Measurements from ENCODE around the gene NUTM1.
A peak's percentile ranks its signal among the peaks of the same experiment; 100 is the strongest.

Gene NUTM1

GRCh38 chr15:34358367-34358766, 15.3 kb downstream of the NUTM1 start:
- H3K9ac ChIP-seq (ENCODE audit: low read length): no peak overlapping the region
- H3K27me3 ChIP-seq (ENCODE audit: control insufficient read depth in 1 of 2, insufficient read depth in 2 of 2, low read length in 2 of 2): no peaks in the 10 kb centered on the region
- H3K4me3 ChIP-seq (ENCODE audit: low read depth in 1 of 2, low read length in 2 of 2): no peak overlapping the region
- no peaks in the 10 kb centered on the region for H3K4me1 ChIP-seq (ENCODE audit: insufficient read depth, low read length)
- peaks cover 22% of the 10 kb centered on the region for H3K36me3 ChIP-seq (ENCODE audit: insufficient read depth, low read length)
- no peak overlapping the region for H3K27ac ChIP-seq (ENCODE audit: low read depth, low read length)
- H3K9me3 ChIP-seq (ENCODE audit: low read length): no peaks in the 10 kb centered on the region

GRCh38 chr15:34358948-34359347, 15.8 kb downstream of the NUTM1 start:
- no peaks in the 10 kb centered on the region for H3K9me3 ChIP-seq (ENCODE audit: low read length)
- peaks cover 22% of the 10 kb centered on the region for H3K36me3 ChIP-seq (ENCODE audit: insufficient read depth, low read length)

DNA sequence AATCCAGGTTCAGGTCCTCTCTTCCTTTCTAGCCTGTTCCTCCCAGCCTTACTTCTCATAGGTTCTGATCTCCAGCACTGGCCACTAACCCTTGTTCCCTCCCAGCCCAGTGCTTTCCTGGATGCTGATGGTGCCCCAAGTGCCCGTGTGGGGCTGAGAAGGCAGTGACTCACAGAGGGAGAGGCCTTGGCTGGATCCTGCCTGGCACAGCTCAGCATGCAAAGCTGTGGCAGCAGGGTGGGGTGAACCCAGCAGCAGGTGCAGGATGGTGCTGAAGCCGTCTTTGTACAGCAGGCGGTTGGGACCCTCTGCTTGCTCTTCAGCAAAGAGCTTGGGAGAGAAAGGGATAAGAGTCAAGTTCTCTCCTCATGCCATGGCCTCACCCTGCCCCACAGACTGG, 16.3 kb downstream of the NUTM1 start:
- Histone ChIP-seq H3K27ac (ENCODE audit: low read depth, low read length) (no peak overlapping the region), H3K9me3 (ENCODE audit: low read length) (no peaks in the 10 kb centered on the region), H3K36me3 (ENCODE audit: insufficient read depth, low read length) (peaks cover 22% of the 10 kb centered on the region), H3K4me1 (ENCODE audit: insufficient read depth, low read length) (no peaks in the 10 kb centered on the region), H3K27me3 (ENCODE audit: control insufficient read depth in 1 of 2, insufficient read depth in 2 of 2, low read length in 2 of 2) (no peaks in the 10 kb centered on the region), H3K4me3 (ENCODE audit: low read depth in 1 of 2, low read length in 2 of 2) (no peak overlapping the region), H3K9ac (ENCODE audit: low read length) (no peak overlapping the region)

More at GRCh38 chr15:34358948-34359347, 15.8 kb downstream of the NUTM1 start:
- H3K27ac ChIP-seq (ENCODE audit: low read depth, low read length): no peak overlapping the region
- no peaks in the 10 kb centered on the region for H3K4me1 ChIP-seq (ENCODE audit: insufficient read depth, low read length)
- no peak overlapping the region for H3K4me3 ChIP-seq (ENCODE audit: low read depth in 1 of 2, low read length in 2 of 2)
- H3K9ac ChIP-seq (ENCODE audit: low read length): no peak overlapping the region
- H3K27me3 ChIP-seq (ENCODE audit: control insufficient read depth in 1 of 2, insufficient read depth in 2 of 2, low read length in 2 of 2): no peaks in the 10 kb centered on the region

DNA sequence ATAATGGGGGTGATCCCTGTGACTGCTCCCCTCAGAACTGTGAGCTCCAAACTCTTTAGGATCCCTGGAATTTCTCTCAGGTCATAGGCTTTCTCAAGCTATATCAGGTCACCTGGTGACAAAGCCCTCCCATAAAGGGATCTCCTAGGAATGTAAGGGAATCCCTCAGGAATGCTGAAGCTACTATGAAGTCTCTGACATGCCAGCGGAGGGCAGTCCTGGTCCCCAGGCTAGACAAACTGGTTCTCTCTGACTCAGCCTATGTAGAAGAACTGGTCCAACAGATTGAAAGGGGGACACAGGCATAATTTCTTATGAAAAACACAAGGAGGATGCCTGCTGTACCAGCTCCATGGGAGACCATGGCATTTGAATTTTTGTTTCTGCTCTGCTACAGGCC, 17.2 kb downstream of the NUTM1 start:
- peaks cover 22% of the 10 kb centered on the region for H3K36me3 ChIP-seq (ENCODE audit: insufficient read depth, low read length)
- H3K27me3 ChIP-seq (ENCODE audit: control insufficient read depth in 1 of 2, insufficient read depth in 2 of 2, low read length in 2 of 2): no peaks in the 10 kb centered on the region
- no peak overlapping the region for H3K27ac ChIP-seq (ENCODE audit: low read depth, low read length)

GRCh38 chr15:34361278-34361677, 18.2 kb downstream of the NUTM1 start:
- Histone ChIP-seq H3K27me3 (ENCODE audit: control insufficient read depth in 1 of 2, insufficient read depth in 2 of 2, low read length in 2 of 2) (no peaks in the 10 kb centered on the region), H3K36me3 (ENCODE audit: insufficient read depth, low read length) (peaks cover 22% of the 10 kb centered on the region), H3K9me3 (ENCODE audit: low read length) (no peaks in the 10 kb centered on the region), H3K4me1 (ENCODE audit: insufficient read depth, low read length) (peaks cover 11% of the 10 kb centered on the region), H3K27ac (ENCODE audit: low read depth, low read length) (no peak overlapping the region), H3K4me3 (ENCODE audit: low read depth in 1 of 2, low read length in 2 of 2) (no peak overlapping the region), H3K9ac (ENCODE audit: low read length) (no peak overlapping the region)

More for the DNA sequence above, 17.2 kb downstream of the NUTM1 start:
- Histone ChIP-seq H3K4me1 (ENCODE audit: insufficient read depth, low read length) (peaks cover 1% of the 10 kb centered on the region), H3K9me3 (ENCODE audit: low read length) (no peaks in the 10 kb centered on the region), H3K9ac (ENCODE audit: low read length) (no peak overlapping the region), H3K4me3 (ENCODE audit: low read depth in 1 of 2, low read length in 2 of 2) (no peak overlapping the region)

DNA sequence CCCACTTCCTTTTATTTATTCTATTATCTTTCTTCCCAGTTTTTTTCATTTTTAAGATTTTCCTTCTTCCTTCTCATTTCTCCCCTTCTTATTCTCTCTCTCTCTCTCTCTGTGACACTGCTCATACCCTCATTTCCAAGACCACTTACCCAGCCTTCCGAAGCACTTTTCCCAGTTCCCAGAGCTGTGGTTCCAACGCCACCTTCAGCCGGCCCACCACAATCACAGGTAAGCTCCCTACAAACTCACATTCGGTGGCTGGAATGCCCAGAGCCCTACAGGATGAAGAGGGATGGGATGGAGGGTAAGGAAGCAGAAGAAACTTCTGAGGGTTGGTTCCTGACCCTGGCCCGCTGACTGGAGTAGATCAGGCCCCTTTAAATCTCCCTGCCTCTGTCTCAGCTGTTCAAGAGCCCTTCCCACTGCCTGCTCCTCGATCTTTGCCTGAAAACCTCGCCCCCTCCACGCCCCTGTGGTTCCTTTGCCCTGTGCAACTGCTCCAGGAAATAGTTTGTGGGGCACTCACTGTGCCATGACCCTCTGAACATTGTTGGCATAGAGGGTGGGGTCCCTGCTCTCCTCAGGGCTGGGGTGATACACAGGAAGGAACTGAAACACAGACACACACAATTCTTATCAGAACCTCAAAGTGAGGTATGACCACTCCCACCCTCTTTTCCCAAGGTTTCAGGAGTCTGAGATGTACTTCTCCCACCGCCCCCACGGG, 19.1 kb downstream of the NUTM1 start:
- Histone ChIP-seq H3K4me3 (ENCODE audit: low read depth in 1 of 2, low read length in 2 of 2) (no peak overlapping the region), H3K27me3 (ENCODE audit: control insufficient read depth in 1 of 2, insufficient read depth in 2 of 2, low read length in 2 of 2) (no peaks in the 10 kb centered on the region), H3K9me3 (ENCODE audit: low read length) (no peaks in the 10 kb centered on the region), H3K4me1 (ENCODE audit: insufficient read depth, low read length) (peaks cover 11% of the 10 kb centered on the region), H3K27ac (ENCODE audit: low read depth, low read length) (no peak overlapping the region), H3K36me3 (ENCODE audit: insufficient read depth, low read length) (peaks cover 20% of the 10 kb centered on the region), H3K9ac (ENCODE audit: low read length) (no peak overlapping the region)

DNA sequence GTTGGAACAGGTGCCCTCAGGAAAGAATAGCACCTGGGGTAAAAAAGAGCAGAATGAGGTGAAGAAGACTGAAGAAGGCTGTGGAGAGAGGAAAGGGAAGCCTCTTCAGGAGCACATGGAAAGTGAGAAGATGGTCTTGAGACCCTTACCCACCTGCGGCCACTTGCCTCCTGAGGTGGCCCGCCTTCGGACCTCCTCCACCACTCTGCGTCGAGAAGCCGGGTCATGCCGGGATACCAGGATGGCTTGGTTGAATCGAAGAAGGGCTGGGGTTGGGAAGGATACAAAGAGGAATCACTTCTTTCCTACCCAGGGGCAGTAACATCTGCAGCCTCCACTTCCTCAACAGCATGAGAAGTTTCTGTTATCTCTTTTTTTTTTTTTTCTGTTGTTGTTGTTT, 20.9 kb downstream of the NUTM1 start:
- Histone ChIP-seq H3K27ac (ENCODE audit: low read depth, low read length) (no peak overlapping the region), H3K9ac (ENCODE audit: low read length) (no peak overlapping the region), H3K36me3 (ENCODE audit: insufficient read depth, low read length) (peaks cover 12% of the 10 kb centered on the region), H3K27me3 (ENCODE audit: control insufficient read depth in 1 of 2, insufficient read depth in 2 of 2, low read length in 2 of 2) (no peaks in the 10 kb centered on the region), H3K9me3 (ENCODE audit: low read length) (no peaks in the 10 kb centered on the region), H3K4me3 (ENCODE audit: low read depth in 1 of 2, low read length in 2 of 2) (no peak overlapping the region), H3K4me1 (ENCODE audit: insufficient read depth, low read length) (peaks cover 18% of the 10 kb centered on the region)

DNA sequence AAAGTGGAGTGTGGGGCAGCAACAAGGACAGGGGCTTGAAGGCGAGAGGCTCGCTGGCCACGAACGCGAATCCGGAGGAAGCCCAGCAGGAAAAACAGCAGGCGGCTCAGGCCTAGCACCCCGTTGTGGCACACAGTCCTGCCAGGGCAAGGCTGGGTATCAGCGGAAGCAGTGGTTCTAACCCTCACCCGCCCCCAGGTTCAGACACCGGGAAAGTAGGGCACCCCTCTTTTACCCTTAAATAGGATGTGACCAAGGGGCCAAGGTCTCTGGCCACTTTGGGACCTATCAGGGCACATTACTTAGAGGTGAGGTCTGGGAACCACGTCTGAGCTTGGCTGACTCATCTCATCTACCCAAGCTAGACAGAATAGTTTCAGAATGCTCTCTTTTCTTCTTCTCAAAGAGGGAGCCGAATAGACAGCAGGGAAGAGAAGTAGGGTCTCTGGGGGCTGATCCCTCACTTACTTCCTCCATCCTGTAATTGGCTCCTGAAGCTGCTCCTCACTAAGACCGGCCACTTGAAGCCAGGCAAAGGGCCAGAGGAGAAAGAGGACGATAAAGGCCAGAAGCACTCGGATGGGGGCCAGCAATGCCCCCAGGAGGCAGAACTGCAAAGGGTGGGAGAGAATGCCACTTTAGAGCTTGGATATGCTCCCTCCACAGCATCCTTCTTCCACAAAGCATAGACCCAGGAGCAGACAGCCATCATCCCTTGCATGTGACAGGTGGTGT, 22.1 kb downstream of the NUTM1 start:
- H3K4me3 ChIP-seq (ENCODE audit: low read depth in 1 of 2, low read length in 2 of 2): peak overlapping the region in 1 of 2 donors; percentile 80
- H3K27me3 ChIP-seq (ENCODE audit: control insufficient read depth in 1 of 2, insufficient read depth in 2 of 2, low read length in 2 of 2): no peaks in the 10 kb centered on the region
- no peaks in the 10 kb centered on the region for H3K9me3 ChIP-seq (ENCODE audit: low read length)
- H3K4me1 ChIP-seq (ENCODE audit: insufficient read depth, low read length): peaks cover 18% of the 10 kb centered on the region
- peak overlapping the region; percentile 53 for H3K9ac ChIP-seq (ENCODE audit: low read length)
- H3K27ac ChIP-seq (ENCODE audit: low read depth, low read length): no peak overlapping the region
- H3K36me3 ChIP-seq (ENCODE audit: insufficient read depth, low read length): peaks cover 12% of the 10 kb centered on the region

DNA sequence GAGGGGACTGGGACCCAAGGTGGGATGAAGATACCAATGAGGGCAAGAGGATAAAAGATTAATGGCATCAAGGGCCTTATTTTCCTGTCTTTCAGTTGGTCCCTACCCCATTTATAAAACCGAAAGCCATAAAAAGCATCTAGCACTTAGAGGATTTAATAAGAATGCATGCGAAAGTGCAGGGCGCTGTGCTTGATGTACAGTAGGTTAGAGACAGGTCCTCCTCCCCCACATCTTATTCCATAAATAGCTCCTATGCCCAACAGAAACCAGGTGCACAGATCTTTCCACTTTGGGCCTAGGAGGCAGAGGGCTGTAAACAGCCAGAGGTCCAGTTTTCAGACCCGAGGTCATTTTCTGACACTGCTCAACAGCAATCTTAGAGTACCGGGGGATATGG, 22.7 kb downstream of the NUTM1 start:
- Histone ChIP-seq H3K27me3 (ENCODE audit: control insufficient read depth in 1 of 2, insufficient read depth in 2 of 2, low read length in 2 of 2) (no peaks in the 10 kb centered on the region), H3K27ac (ENCODE audit: low read depth, low read length) (peak overlapping the region; percentile 74), H3K9ac (ENCODE audit: low read length) (peak overlapping the region; percentile 53), H3K4me3 (ENCODE audit: low read depth in 1 of 2, low read length in 2 of 2) (peak overlapping the region; percentile 80 to 94), H3K36me3 (ENCODE audit: insufficient read depth, low read length) (peaks cover 8% of the 10 kb centered on the region), H3K9me3 (ENCODE audit: low read length) (no peaks in the 10 kb centered on the region), H3K4me1 (ENCODE audit: insufficient read depth, low read length) (peaks cover 18% of the 10 kb centered on the region)

- peak overlapping the region; percentile 74 for H3K27ac ChIP-seq (ENCODE audit: low read depth, low read length)
- peaks cover 18% of the 10 kb centered on the region for H3K4me1 ChIP-seq (ENCODE audit: insufficient read depth, low read length)
- H3K9me3 ChIP-seq (ENCODE audit: low read length): no peaks in the 10 kb centered on the region
- H3K27me3 ChIP-seq (ENCODE audit: control insufficient read depth in 1 of 2, insufficient read depth in 2 of 2, low read length in 2 of 2): no peaks in the 10 kb centered on the region
- H3K36me3 ChIP-seq (ENCODE audit: insufficient read depth, low read length): peaks cover 5% of the 10 kb centered on the region
- peak overlapping the region; percentile 53 for H3K9ac ChIP-seq (ENCODE audit: low read length)
- peak overlapping the region; percentile 80 to 94 for H3K4me3 ChIP-seq (ENCODE audit: low read depth in 1 of 2, low read length in 2 of 2)
These were observed 23.4 kb downstream of the NUTM1 start for GRCh38 chr15:34366271-34367065.

Measured in muscle layer of colon (tissue), 2 donors.